IMR-90 (cell line): Measurements from ENCODE around the gene PNMA1. TPM values are rescaled to one million over a fixed set of nuclear protein-coding genes. Genes with fewer than 3 reads are reported as not detected.

Source experiments
- ATAC-seq: fragments of 200-7000 bp; cut with Tn5 transposase; 2 replicates; pipeline ENCODE4 v1.9.1; 2020; ENCODE audit warnings: low read depth, mild to moderate bottlenecking, moderate library complexity
- BruUV-seq: library from RNA; stranded (reverse); fragments of 400-500 nt; replicated peaks from 2 replicates; lab custom pipeline; 2021; lab: Mats Ljungman, UMichigan
- CTCF ChIA-PET: fragments of 300-600 bp; formaldehyde crosslinking; extraction: SDS; loops from one replicate; lab custom pipeline; 2021; ENCODE audit warnings: antibody characterized with exemption; lab: Yijun Ruan, JAX
- POLR2A ChIA-PET: fragments of 300-600 bp; sonication (Branson Sonifier 250); formaldehyde crosslinking; loops from one replicate; lab custom pipeline; 2022; ENCODE audit warnings: antibody characterized with exemption; ENCODE audit not compliant: unreplicated experiment; lab: Charles Lee
- DNase-seq: peaks from one replicate; pipeline ENCODE4 v3.0.0; 2013
- H2AFZ ChIP-seq: replicated peaks from 2 replicates; pipeline ENCODE3; 2013; ENCODE audit warnings: low read length, mild to moderate bottlenecking; ENCODE audit not compliant: poor library complexity
- H2AK5ac ChIP-seq: 2 replicates; pipeline ENCODE4 v1.6.1; 2013; ENCODE audit warnings: low read depth, low read length, inconsistent platforms
- H2AK9ac ChIP-seq: replicated peaks from 2 replicates; pipeline ENCODE3; 2013; ENCODE audit warnings: mild to moderate bottlenecking, low read depth, low read length, moderate library complexity; ENCODE audit not compliant: poor library complexity
- H2BK120ac ChIP-seq: 2 replicates; pipeline ENCODE4 v1.6.1; 2013; ENCODE audit warnings: low read depth, low read length, inconsistent platforms
- H2BK15ac ChIP-seq: 3 replicates; pipeline ENCODE4 v1.6.1; 2013; ENCODE audit warnings: low read depth, low read length, inconsistent platforms
- H2BK20ac ChIP-seq: 2 replicates; pipeline ENCODE4 v1.6.1; 2013; ENCODE audit warnings: low read depth, mild to moderate bottlenecking, inconsistent platforms, low read length, moderate library complexity
- H2BK5ac ChIP-seq: 2 replicates; pipeline ENCODE4 v1.6.1; 2013; ENCODE audit warnings: mild to moderate bottlenecking, low read depth, low read length, inconsistent platforms; ENCODE audit not compliant: poor library complexity, severe bottlenecking
- H3K14ac ChIP-seq: replicated peaks from 2 replicates; pipeline ENCODE4 v1.6.1; 2013; ENCODE audit warnings: low read depth, low read length, inconsistent platforms
- H3K18ac ChIP-seq: 2 replicates; pipeline ENCODE4 v1.6.1; 2013; ENCODE audit warnings: low read depth, low read length, control low read depth
- H3K23ac ChIP-seq: 2 replicates; pipeline ENCODE4 v1.6.1; 2013; ENCODE audit warnings: low read depth, low read length, inconsistent platforms
- H3K27ac ChIP-seq: 2 replicates; pipeline ENCODE4 v1.5.1; 2013; ENCODE audit warnings: mild to moderate bottlenecking, control low read depth, low read length; ENCODE audit not compliant: insufficient read depth
- H3K27me3 ChIP-seq: 2 replicates; pipeline ENCODE4 v1.6.1; 2013; ENCODE audit warnings: low read length; ENCODE audit not compliant: control insufficient read depth, insufficient read depth
- H3K36me3 ChIP-seq: 2 replicates; pipeline ENCODE4 v1.6.1; 2013; ENCODE audit warnings: low read length, mixed read lengths; ENCODE audit not compliant: control insufficient read depth, insufficient read depth
- H3K4ac ChIP-seq: 2 replicates; pipeline ENCODE4 v1.6.1; 2013; ENCODE audit warnings: low read depth, low read length, inconsistent platforms
- H3K4me1 ChIP-seq: 2 replicates; pipeline ENCODE4 v1.6.1; 2013; ENCODE audit warnings: low read length, mixed read lengths; ENCODE audit not compliant: control insufficient read depth, insufficient read depth
- H3K4me2 ChIP-seq: 2 replicates; pipeline ENCODE4 v1.6.1; 2013; ENCODE audit warnings: low read depth, mild to moderate bottlenecking, control low read depth, low read length, moderate library complexity
- H3K4me3 ChIP-seq: 2 replicates; pipeline ENCODE4 v1.5.1; 2013; ENCODE audit warnings: low read depth, mild to moderate bottlenecking, control low read depth, low read length, moderate library complexity; ENCODE audit not compliant: insufficient read depth
- H3K56ac ChIP-seq: 2 replicates; pipeline ENCODE4 v1.6.1; 2013; ENCODE audit warnings: low read length, inconsistent platforms; ENCODE audit not compliant: insufficient read depth; ENCODE audit errors: extremely low read depth
- H3K79me1 ChIP-seq, 2 experiments: 2 replicates each; pipeline ENCODE4 v1.6.1; 2013; ENCODE audit warnings: low read length in 2 of 2, inconsistent platforms in 1 of 2, low read depth in 1 of 2
- H3K9ac ChIP-seq: 2 replicates; pipeline ENCODE4 v1.6.1; 2013; ENCODE audit warnings: low read depth, low read length, control low read depth
- H3K9me1 ChIP-seq: 2 replicates; pipeline ENCODE4 v1.6.1; 2013; ENCODE audit warnings: low read length, inconsistent platforms; ENCODE audit not compliant: insufficient read depth
- H3K9me3 ChIP-seq: 2 replicates; pipeline ENCODE4 v1.6.1; 2013; ENCODE audit warnings: low read length; ENCODE audit not compliant: control insufficient read depth, insufficient read depth
- H4K20me1 ChIP-seq: 2 replicates; pipeline ENCODE4 v1.6.1; 2013; ENCODE audit warnings: low read length, inconsistent platforms; ENCODE audit not compliant: insufficient read depth
- H4K5ac ChIP-seq: 2 replicates; pipeline ENCODE4 v1.6.1; 2013; ENCODE audit warnings: mild to moderate bottlenecking, low read depth, low read length, control low read depth
- H4K8ac ChIP-seq, 2 experiments: 2 replicates each; pipeline ENCODE4 v1.6.1; 2013; ENCODE audit warnings: low read depth in 2 of 2, low read length in 2 of 2, control low read depth in 1 of 2, inconsistent platforms in 1 of 2
- H4K91ac ChIP-seq: 2 replicates; pipeline ENCODE4 v1.6.1; 2013; ENCODE audit warnings: low read depth, low read length, inconsistent platforms; ENCODE audit not compliant: insufficient read depth
- BHLHE40 ChIP-seq: fragments of 150-350 bp; IDR thresholded peaks from 2 replicates; pipeline ENCODE4 v1.6.1; 2016; ENCODE audit warnings: mild to moderate bottlenecking, low read depth, low read length
- CHD1 ChIP-seq: IDR thresholded peaks from 2 replicates; pipeline ENCODE4 v1.6.1; 2012; ENCODE audit warnings: low read depth, low read length, improper control_type of control experiment
- CTCF ChIP-seq: conservative IDR thresholded peaks from 2 replicates; pipeline ENCODE4 v1.5.1; 2012; ENCODE audit warnings: mild to moderate bottlenecking, low read depth, low read length, improper control_type of control experiment
- FOS ChIP-seq: fragments of 150-350 bp; IDR thresholded peaks from 2 replicates; pipeline ENCODE4 v1.6.1; 2016; ENCODE audit warnings: low read depth, low read length
- MAFK ChIP-seq: IDR thresholded peaks from 2 replicates; pipeline ENCODE4 v1.6.1; 2012; ENCODE audit warnings: low read depth, low read length, improper control_type of control experiment
- MAZ ChIP-seq: IDR thresholded peaks from 2 replicates; pipeline ENCODE4 v1.6.1; 2012; ENCODE audit warnings: low read depth, mild to moderate bottlenecking, low read length, improper control_type of control experiment, moderate library complexity, borderline replicate concordance
- MXI1 ChIP-seq: IDR thresholded peaks from 2 replicates; pipeline ENCODE4 v1.6.1; 2012; ENCODE audit warnings: low read depth, mild to moderate bottlenecking, low read length, moderate library complexity, borderline replicate concordance
- NFE2L2 ChIP-seq: fragments of 150-350 bp; IDR thresholded peaks from 2 replicates; pipeline ENCODE4 v1.6.1; 2016; ENCODE audit warnings: low read depth, mild to moderate bottlenecking, low read length
- POLR2A ChIP-seq: IDR thresholded peaks from 2 replicates; pipeline ENCODE4 v1.6.1; 2012; ENCODE audit warnings: mild to moderate bottlenecking, low read depth, low read length
- RAD21 ChIP-seq: IDR thresholded peaks from 2 replicates; pipeline ENCODE4 v1.6.1; 2012; ENCODE audit warnings: low read length, improper control_type of control experiment
- SMC3 ChIP-seq: fragments of 150-350 bp; IDR thresholded peaks from 2 replicates; pipeline ENCODE4 v1.6.1; 2016; ENCODE audit warnings: low read depth, mild to moderate bottlenecking, antibody characterized with exemption, low read length, moderate library complexity
- WGBS, 2 experiments: methylation state at CpG; one replicate each; pipeline versions ENCODE4 v1.1.5 to v1.1.7; 2013; ENCODE audit warnings: missing lambda C conversion rate in 2 of 2; ENCODE audit not compliant: insufficient read length in 1 of 2; ENCODE audit errors: extremely low coverage in 2 of 2; 5-methylcytosine and 5-hydroxymethylcytosine counted together
- dilution Hi-C: fragments of 300-500 bp; cut with HindIII; formaldehyde crosslinking; loops from one replicate; pipeline ENCODE4 v1.14.3; 2018; ENCODE audit warnings: low sequenced_read_pairs; ENCODE audit not compliant: unreplicated experiment
- in situ Hi-C: fragments of 300-500 bp; cut with MboI; formaldehyde crosslinking; loops from 3 replicates; pipeline ENCODE4 v1.14.3; 2019; ENCODE audit warnings: low sequenced_read_pairs, inconsistent platforms, mixed read lengths
- intact Hi-C: fragments of 100-400 bp; cut with micrococcal nuclease; formaldehyde crosslinking; loops from 2 replicates; pipeline ENCODE4 v1.10.0; 2022
- polyA plus RNA-seq, 3 experiments: library from polyadenylated mRNA; depleted of rRNA; stranded (reverse); fragments of >200 nt; gene quantifications; 2 replicates each; pipeline ENCODE4 v1.2.3, GENCODE V29; 2012; ENCODE audit warnings: low replicate concordance in 1 of 3
- total RNA-seq: library from RNA; depleted of rRNA; stranded (reverse); fragments of >200 nt; gene quantifications from 2 replicates; pipeline ENCODE4 v1.2.3, GENCODE V29; 2012
- TF ChIP-seq, protein P1 (sequence below): fragments of 150-350 bp; IDR thresholded peaks from 2 replicates; pipeline ENCODE4 v1.6.1; 2017; ENCODE audit warnings: mild to moderate bottlenecking, antibody characterized with exemption, low read length, low read depth

PNMA1 gene
- total and polyA plus RNA-seq, 2 of the 4 experiments (the other 2 are of a cell fraction), result 6.5 to 28.2 TPM

DNA sequence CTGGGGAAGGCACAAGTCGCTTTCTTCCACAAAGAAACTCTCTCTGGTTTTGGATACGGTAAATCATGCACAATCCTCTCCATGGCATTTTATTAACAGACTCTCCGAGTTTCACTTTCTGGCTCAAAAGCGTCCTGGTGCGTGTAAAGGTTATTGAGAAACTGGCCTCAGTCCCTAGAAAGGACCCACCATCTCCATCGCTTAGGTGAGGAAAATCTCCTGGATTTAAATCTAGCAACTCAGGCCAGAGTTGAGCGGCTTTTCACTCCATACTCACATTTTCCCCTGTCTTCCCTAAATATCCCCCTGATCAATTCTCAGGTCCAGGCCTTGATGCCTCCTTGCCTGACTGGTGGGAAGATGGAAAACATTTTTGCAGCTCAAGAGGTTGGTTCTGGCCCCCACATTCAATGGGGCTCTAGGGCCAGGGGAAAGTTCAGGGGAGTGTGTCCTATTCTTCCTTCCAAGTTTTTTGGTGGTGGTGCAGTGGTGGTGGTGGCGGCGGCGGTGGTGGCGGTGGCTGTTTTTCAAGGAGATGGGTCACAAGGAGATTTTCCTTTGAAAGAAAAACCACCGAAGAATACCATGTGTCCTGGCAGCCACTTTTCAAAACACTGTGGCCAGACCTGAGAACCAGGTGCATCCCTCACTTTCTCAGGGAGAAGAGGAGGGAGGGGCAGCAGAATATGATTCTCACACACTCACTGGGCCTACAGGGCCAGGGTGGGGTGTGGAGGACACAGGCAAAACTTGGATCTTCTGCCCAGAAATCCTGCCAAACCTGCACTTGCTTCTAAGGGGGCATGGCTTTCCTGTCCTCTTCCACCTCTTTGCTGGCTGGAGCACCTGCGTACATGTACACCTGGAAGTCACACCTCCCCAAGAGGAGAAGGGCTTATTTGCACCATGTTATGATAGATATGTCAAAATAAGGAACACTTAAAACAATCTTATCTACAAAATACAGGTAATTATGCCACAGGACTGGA is 46.7 kb upstream of the PNMA1 start:
- Histone ChIP-seq H2BK5ac (peak overlapping the region; percentile 79), H3K18ac (peak overlapping the region; percentile 64), H2BK120ac (peak overlapping the region; percentile 84), H3K23ac (peak overlapping the region; percentile 90), H2AK5ac (peak overlapping the region; percentile 92), H3K4ac (peak overlapping the region; percentile 90), H4K5ac (peak overlapping the region; percentile 41), H3K4me3 (peak overlapping the region; percentile 45), H3K27ac (peak overlapping the region; percentile 80), H4K20me1 (peaks cover 65% of the 10 kb centered on the region), H3K56ac (peak overlapping the region; percentile 94), H3K36me3 (no peaks in the 10 kb centered on the region; the same call in 1 of the 2 replicates), H2AK9ac (peak overlapping the region; percentile 45), H2BK15ac (peak overlapping the region; percentile 77; the same call in 2 of the 3 replicates), H3K27me3 (no peaks in the 10 kb centered on the region), H3K14ac (peak overlapping the region; percentile 83), H3K79me1 (peaks cover 42 to 88% of the 10 kb centered on the region in 2 experiments), H4K8ac (peak overlapping the region; percentile 67 to 79), H4K91ac (peak overlapping the region; percentile 86), H2AFZ (peak overlapping the region; percentile 81), H3K9me1 (peaks cover 40% of the 10 kb centered on the region), H3K4me2 (peak overlapping the region; percentile 69), H3K9ac (peak overlapping the region; percentile 63), H3K9me3 (no peaks in the 10 kb centered on the region), H3K4me1 (peaks cover 41% of the 10 kb centered on the region), H2BK20ac (peak overlapping the region; percentile 69)
- intact Hi-C loops, result loop anchor here (1.0 to 2.0 kb wide), 3 partner anchors 11 to 64 kb away; no protein-coding TSS in a partner anchor
- DNase-seq (no peak), ATAC-seq (no peak)
- POLR2A ChIA-PET, result interaction anchor here (0.8 to 1.8 kb wide), 4 partner anchors 19 to 90 kb away, joined by 3 to 7 read pairs (median 4); no protein-coding TSS in a partner anchor
- WGBS, 2 experiments, result no CpG with 5 or more reads among the region's 13 CpGs
- BruUV-seq, result no TSS peak
- dilution Hi-C loops, result no loop called here
- CTCF ChIA-PET, result interaction anchor here (0.8 kb wide), 1 partner anchor 25 kb away, joined by 5 read pairs; no protein-coding TSS in a partner anchor
- in situ Hi-C loops, result no loop called here
- TF ChIP-seq NFE2L2 (no peak), CTCF (no peak), RAD21 (no peak), CHD1 (no peak), MXI1 (no peak), FOS (no peak), MAFK (no peak), POLR2A (no peak), SMC3 (no peak), MAZ (no peak), BHLHE40 (no peak)
- TF ChIP-seq, protein P1, sequence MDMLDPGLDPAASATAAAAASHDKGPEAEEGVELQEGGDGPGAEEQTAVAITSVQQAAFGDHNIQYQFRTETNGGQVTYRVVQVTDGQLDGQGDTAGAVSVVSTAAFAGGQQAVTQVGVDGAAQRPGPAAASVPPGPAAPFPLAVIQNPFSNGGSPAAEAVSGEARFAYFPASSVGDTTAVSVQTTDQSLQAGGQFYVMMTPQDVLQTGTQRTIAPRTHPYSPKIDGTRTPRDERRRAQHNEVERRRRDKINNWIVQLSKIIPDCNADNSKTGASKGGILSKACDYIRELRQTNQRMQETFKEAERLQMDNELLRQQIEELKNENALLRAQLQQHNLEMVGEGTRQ, result no peak
